Left ventricle myocardium inferior (tissue), 1 donor: ENCODE measurements around the gene F11R. TPM values are rescaled to one million over a fixed set of nuclear protein-coding genes. Genes with fewer than 3 reads are reported as not detected.

ENCODE experiments used
- DNase-seq: peaks from one replicate; pipeline ENCODE4 v3.0.0-alpha.2; 2020
- H3K27ac ChIP-seq: fragments of 200-600 bp; replicated peaks from 2 replicates; pipeline ENCODE4 v1.8.0; 2021
- H3K27me3 ChIP-seq: fragments of 200-600 bp; 2 replicates; pipeline ENCODE4 v1.8.0; 2021; ENCODE audit warnings: low read depth
- H3K36me3 ChIP-seq: fragments of 200-600 bp; 2 replicates; pipeline ENCODE4 v1.8.0; 2021
- H3K4me1 ChIP-seq: fragments of 200-600 bp; 2 replicates; pipeline ENCODE4 v1.8.0; 2021
- H3K4me3 ChIP-seq: fragments of 200-600 bp; 2 replicates; pipeline ENCODE4 v1.8.0; 2021; ENCODE audit warnings: mild to moderate bottlenecking, moderate library complexity
- H3K9me3 ChIP-seq: fragments of 200-600 bp; replicated peaks from 2 replicates; pipeline ENCODE4 v1.8.0; 2021
- CTCF ChIP-seq: fragments of 200-600 bp; IDR thresholded peaks from 2 replicates; pipeline ENCODE4 v1.8.0; 2021; ENCODE audit warnings: antibody characterized with exemption, mild to moderate bottlenecking, borderline replicate concordance
- intact Hi-C: fragments of 100-400 bp; cut with micrococcal nuclease; formaldehyde crosslinking; loops from one replicate; pipeline ENCODE4 v1.11.0; 2022
- total RNA-seq: library from RNA; stranded (reverse); fragmentation: NEBNext Ultra II Directional; extraction: Animal tissue kit (Norgen Biotek cat#: 25700); gene quantifications from one replicate; pipeline ENCODE4 v1.2.1, GENCODE V29; 2021
- donor health status: DM: no; HTN: yes; CAD: no; lungs with severe emphysema.

F11R gene
- total RNA-seq, 1 donor from 2014 or later, result 8.3 TPM

GRCh38 chr1:160987359-160988050, 33.4 kb downstream of the F11R start:
- intact Hi-C loops, result no loop called here
- no peak overlapping the region for H3K4me3 ChIP-seq
- TF ChIP-seq CTCF, result no peak
- peaks cover 9% of the 10 kb centered on the region for H3K4me1 ChIP-seq
- no peak for DNase-seq
- peaks cover 14% of the 10 kb centered on the region for H3K27me3 ChIP-seq
- H3K36me3 ChIP-seq, result no peaks in the 10 kb centered on the region
- H3K27ac ChIP-seq, result no peak overlapping the region
- no peaks in the 10 kb centered on the region for H3K9me3 ChIP-seq

GRCh38 chr1:160985723-160986122, 35.2 kb downstream of the F11R start:
- no peak overlapping the region for H3K4me3 ChIP-seq
- no peaks in the 10 kb centered on the region for H3K36me3 ChIP-seq
- intact Hi-C loops, result no loop called here
- peaks cover 19% of the 10 kb centered on the region for H3K4me1 ChIP-seq
- no peak for TF ChIP-seq CTCF
- H3K27ac ChIP-seq, result no peak overlapping the region
- H3K27me3 ChIP-seq, result peaks cover 32% of the 10 kb centered on the region
- no peaks in the 10 kb centered on the region for H3K9me3 ChIP-seq
- no peak for DNase-seq

GRCh38 chr1:160981584-160982411, 39.2 kb downstream of the F11R start:
- no peak overlapping the region for H3K27ac ChIP-seq
- intact Hi-C loops, result no loop called here
- H3K4me1 ChIP-seq, result peaks cover 10% of the 10 kb centered on the region
- DNase-seq, result no peak
- peaks cover 65% of the 10 kb centered on the region for H3K27me3 ChIP-seq
- no peaks in the 10 kb centered on the region for H3K9me3 ChIP-seq
- H3K36me3 ChIP-seq, result no peaks in the 10 kb centered on the region
- TF ChIP-seq CTCF, result no peak
- peak overlapping the region; percentile 50 for H3K4me3 ChIP-seq

GRCh38 chr1:160979286-160979685, 41.7 kb downstream of the F11R start:
- peaks cover 83% of the 10 kb centered on the region for H3K27me3 ChIP-seq
- intact Hi-C loops, result no loop called here

GRCh38 chr1:160978510-160978927, 42.4 kb downstream of the F11R start:
- no peak for DNase-seq
- TF ChIP-seq CTCF, result no peak
- peaks cover 10% of the 10 kb centered on the region for H3K4me1 ChIP-seq
- no peaks in the 10 kb centered on the region for H3K9me3 ChIP-seq
- H3K27me3 ChIP-seq, result peaks cover 79% of the 10 kb centered on the region
- H3K4me3 ChIP-seq, result no peak overlapping the region
- no peaks in the 10 kb centered on the region for H3K36me3 ChIP-seq
- intact Hi-C loops, result no loop called here
- H3K27ac ChIP-seq, result no peak overlapping the region

More at GRCh38 chr1:160979286-160979685, 41.7 kb downstream of the F11R start:
- no peak for DNase-seq
- no peak overlapping the region for H3K27ac ChIP-seq
- no peaks in the 10 kb centered on the region for H3K36me3 ChIP-seq
- H3K4me1 ChIP-seq, result peaks cover 10% of the 10 kb centered on the region
- no peaks in the 10 kb centered on the region for H3K9me3 ChIP-seq
- H3K4me3 ChIP-seq, result no peak overlapping the region
- TF ChIP-seq CTCF, result no peak
